HG02759 (cell line): ENCODE data around the gene CHST8.
"Not testable (repeated sequence)": the region's sequence is repeated elsewhere in the genome, so short reads cannot be mapped to it uniquely, and the experiment has no call there.

Experiments
- ATAC-seq: cut with Tn5 transposase; IDR thresholded peaks from one replicate; pipeline ENCODE4 v1.9.1; 2021; ENCODE audit warnings: mild to moderate bottlenecking, moderate library complexity; ENCODE audit not compliant: unreplicated experiment

CHST8 gene

GRCh38 chr19:33621811-33622504 lies at the start of gene CHST8:
Gene CHST8 (plus strand): TSS chr19:33621953. CDS start chr19:33689262, 67,309 bp downstream.
- no peak for ATAC-seq

GRCh38 chr19:33572929-33573328 lies 48.8 kb upstream of the CHST8 start:
- no peak for ATAC-seq

DNA sequence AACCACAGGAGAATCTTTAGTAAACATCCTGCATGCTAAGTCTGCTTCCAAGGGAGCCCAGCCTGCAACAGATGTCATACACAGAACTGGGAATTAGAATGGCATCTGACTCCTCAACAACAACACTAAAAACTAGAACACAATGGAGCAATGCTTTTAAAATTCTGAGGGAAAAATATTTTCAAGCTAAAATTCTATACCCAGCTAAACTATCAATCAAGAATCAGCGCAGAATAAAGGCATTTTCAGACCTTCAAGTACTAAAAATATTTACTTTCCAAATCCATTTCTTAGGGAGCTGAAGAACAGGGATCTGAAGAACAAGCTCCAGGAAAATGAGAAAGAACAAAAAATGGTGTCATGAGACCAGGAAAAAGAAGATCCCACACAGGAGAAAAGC lies 46.9 kb upstream of the CHST8 start:
- ATAC-seq: no peak

DNA sequence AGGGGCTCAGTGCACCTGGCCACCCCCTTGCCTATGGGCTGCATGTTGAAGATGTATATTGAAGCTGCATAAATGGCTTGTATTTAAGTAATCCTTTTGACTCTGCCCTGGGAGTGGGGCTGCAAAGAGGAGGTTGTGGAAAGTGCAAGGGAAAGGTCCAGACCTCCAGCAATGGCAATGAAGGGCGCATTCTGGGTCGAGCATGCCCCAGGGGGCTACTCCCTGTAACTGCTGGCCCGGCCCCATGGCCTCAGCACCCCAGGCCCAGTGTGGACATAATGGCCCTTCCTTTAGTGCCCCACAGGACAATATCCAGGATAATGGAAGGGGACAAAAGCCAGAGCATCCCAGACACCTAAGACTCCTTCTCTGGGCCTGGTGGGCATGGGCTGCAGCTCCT lies 43.1 kb upstream of the CHST8 start:
- ATAC-seq: no peak

DNA sequence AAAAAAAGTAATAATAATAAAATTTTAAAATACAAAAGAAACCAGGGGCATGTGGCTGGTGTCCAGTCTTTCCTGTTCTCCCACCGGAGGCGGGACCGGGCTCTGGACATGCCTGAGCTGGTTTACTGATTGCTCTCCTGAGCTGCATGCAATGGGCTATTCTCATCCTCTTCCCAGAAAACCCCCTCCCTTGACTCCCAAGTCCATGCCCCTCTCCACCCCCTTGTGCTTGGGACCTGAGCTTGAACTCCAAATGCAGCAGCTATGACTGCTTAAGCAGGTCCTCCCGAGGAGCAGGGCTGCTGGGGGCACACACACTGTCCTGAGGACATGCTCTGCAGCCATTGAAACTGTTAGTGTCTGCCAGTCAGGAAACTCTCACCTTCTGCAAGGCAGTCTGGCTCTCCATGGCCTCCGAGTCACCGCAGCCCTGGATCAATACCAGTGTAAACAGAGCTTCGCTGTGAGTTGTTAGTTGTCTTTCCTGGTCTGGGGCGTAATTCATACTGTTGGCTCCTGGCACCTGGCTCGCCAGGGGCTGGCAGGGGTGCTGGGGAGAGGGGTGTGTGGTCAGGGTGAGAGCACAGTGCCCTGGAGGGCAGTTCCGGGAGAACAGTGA lies 41.6 kb upstream of the CHST8 start:
- no peak for ATAC-seq

- ATAC-seq: no peak
Measured at GRCh38 chr19:33580645-33581037, 41.1 kb upstream of the CHST8 start.

GRCh38 chr19:33582914-33583313 lies 38.8 kb upstream of the CHST8 start:
- no peak for ATAC-seq

GRCh38 chr19:33587150-33587549 lies 34.6 kb upstream of the CHST8 start:
- no peak for ATAC-seq

- ATAC-seq: no peak
Measured at GRCh38 chr19:33590224-33590623, 31.5 kb upstream of the CHST8 start.

GRCh38 chr19:33595783-33596182 lies 26.0 kb upstream of the CHST8 start:
- no peak for ATAC-seq

DNA sequence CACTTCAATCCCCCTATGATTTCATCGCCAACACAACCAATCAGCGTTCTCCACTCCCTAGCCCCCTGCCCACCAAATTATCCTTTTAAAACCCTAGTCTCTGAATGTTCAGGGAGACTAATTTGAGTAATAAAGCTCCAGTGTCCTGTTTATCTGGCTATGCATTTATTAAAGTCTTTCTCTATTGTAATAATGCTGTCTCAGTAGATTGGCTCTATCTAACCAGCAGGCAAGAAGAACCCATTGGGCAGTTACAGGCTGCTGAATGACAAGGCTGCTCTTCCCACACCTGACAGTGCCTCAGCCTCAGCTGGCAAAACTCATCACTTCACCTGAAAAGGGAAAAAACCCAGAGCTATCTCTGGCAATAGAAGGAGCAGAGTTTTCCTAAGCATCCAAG lies 20.2 kb upstream of the CHST8 start:
- ATAC-seq: no peak

- ATAC-seq: no peak
Measured at GRCh38 chr19:33602576-33603204, 19.1 kb upstream of the CHST8 start.

- ATAC-seq: no peak
Measured at GRCh38 chr19:33603377-33603776, 18.4 kb upstream of the CHST8 start.

GRCh38 chr19:33604651-33605050 lies 17.1 kb upstream of the CHST8 start:
- ATAC-seq: no peak

GRCh38 chr19:33605803-33606295 lies 15.9 kb upstream of the CHST8 start:
- not testable (repeated sequence) for ATAC-seq

- ATAC-seq: no peak
Measured at GRCh38 chr19:33606556-33606955, 15.2 kb upstream of the CHST8 start.

- ATAC-seq: no peak
Measured at GRCh38 chr19:33609353-33609752, 12.4 kb upstream of the CHST8 start.

DNA sequence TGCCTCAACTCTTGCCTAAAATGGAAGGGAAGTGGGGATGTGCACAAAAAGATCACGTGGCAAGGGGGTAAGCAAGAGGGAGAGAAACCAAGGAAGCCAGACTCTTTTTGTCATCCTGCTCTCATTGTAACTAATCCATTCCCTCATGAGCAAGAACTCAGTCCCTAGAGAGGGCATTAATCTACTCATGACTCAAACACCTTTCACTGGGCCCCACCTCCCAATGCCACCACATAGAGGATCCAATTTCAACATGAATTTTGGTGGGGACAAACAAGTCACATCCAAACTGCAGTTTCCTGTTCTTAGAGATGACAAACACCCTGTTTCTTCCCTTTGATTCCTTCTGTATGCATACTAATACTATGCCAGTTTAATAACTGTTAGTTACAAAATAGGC lies 11.2 kb upstream of the CHST8 start:
- no peak for ATAC-seq

- ATAC-seq: no peak
Measured at GRCh38 chr19:33612928-33613619, 8.7 kb upstream of the CHST8 start.

DNA sequence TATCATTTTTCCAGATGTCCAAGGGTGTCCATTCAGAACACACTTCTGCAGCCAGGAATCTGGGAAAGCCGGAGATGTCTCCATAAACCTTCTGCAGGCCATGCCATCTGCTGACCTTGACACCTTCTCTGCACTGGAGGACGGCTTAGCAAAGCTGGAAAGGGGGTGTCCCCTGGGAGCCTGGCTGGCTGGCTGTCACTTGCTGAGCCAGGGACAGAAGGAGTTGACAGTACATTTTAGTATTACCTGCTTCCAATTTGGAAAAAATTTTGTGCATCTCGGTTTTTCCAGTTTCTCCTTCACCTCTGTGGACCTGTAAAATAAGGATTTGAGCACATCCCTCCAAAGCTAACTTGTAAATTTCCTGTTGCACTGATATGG lies 8.1 kb upstream of the CHST8 start:
- ATAC-seq: no peak

DNA sequence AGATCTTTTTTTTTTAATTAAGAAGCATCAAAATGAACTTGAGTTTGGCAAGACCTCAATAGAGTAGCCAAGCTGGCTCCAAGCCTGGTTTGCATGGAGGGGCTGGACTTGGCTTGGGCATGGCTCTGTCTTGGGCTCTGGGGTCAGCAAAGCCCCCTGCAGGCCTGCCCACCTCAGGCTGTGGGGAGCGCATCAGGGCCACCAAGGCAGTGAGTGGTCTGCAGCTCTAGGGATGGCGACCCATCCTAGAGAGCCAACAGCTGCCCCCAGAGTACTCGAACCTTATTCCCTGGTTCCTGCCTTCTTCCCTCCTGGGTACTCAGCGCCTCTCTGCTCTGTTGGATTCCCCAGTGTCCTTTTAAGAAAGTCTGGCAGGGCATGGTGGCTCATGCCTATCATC lies 5.4 kb upstream of the CHST8 start:
- no peak for ATAC-seq

GRCh38 chr19:33616857-33617256 lies 4.9 kb upstream of the CHST8 start:
- ATAC-seq: no peak
